Keratinocyte (primary cell): ENCODE results near the gene SEL1L3. TPM values are rescaled to one million over a fixed set of nuclear protein-coding genes. Genes with fewer than 3 reads are reported as not detected.

Experiments
- DNase-seq: peaks from one replicate; pipeline ENCODE4 v3.0.0-alpha.2; 2011; ENCODE audit warnings: low read depth, missing footprints, low spot score
- FAIRE-seq: peaks from 2 replicates; lab custom pipeline; 2011; peaks lifted over from hg19 to GRCh38; lab: Jason Lieb, UNC
- H2AFZ ChIP-seq: 2 replicates; pipeline ENCODE4 v1.6.0; 2012; ENCODE audit warnings: low read length, control low read depth, inconsistent platforms; ENCODE audit not compliant: control insufficient read depth
- H3K27ac ChIP-seq: 2 replicates; pipeline ENCODE4 v1.5.1; 2011; ENCODE audit warnings: low read length; ENCODE audit not compliant: control insufficient read depth, insufficient read depth
- H3K27me3 ChIP-seq: 3 replicates; pipeline ENCODE4 v1.6.0; 2011; ENCODE audit warnings: low read length; ENCODE audit not compliant: control insufficient read depth, insufficient read depth; ENCODE audit errors: extremely low read depth
- H3K36me3 ChIP-seq, 2 experiments: 2 replicates in 1 of 2; 3 replicates in 1 of 2; pipeline ENCODE4 v1.5.1; 2011; ENCODE audit warnings: low read length in 2 of 2, mild to moderate bottlenecking in 1 of 2; ENCODE audit not compliant: control insufficient read depth in 2 of 2, insufficient read depth in 2 of 2; ENCODE audit errors: extremely low read depth in 1 of 2
- H3K4me1 ChIP-seq: 3 replicates; pipeline ENCODE4 v1.5.1; 2011; ENCODE audit warnings: low read length; ENCODE audit not compliant: control insufficient read depth, insufficient read depth; ENCODE audit errors: extremely low read depth
- H3K4me2 ChIP-seq: 3 replicates; pipeline ENCODE4 v1.6.0; 2011; ENCODE audit warnings: low read depth, low read length; ENCODE audit not compliant: control insufficient read depth, insufficient read depth; ENCODE audit errors: extremely low read depth
- H3K4me3 ChIP-seq, 3 experiments: fragments of 200-600 bp in 1 of 3; sonication (generic) in 1 of 3; 2 replicates in 2 of 3; 3 replicates in 1 of 3; pipeline ENCODE4 v1.5.1; 2011 to 2016; ENCODE audit warnings: low read length in 3 of 3, mild to moderate bottlenecking in 3 of 3, control low read depth in 2 of 3, inconsistent platforms in 1 of 3, low read depth in 1 of 3, mixed read lengths in 1 of 3, mixed run types in 1 of 3, moderate library complexity in 1 of 3; ENCODE audit not compliant: control insufficient read depth in 2 of 3, insufficient read depth in 2 of 3; ENCODE audit errors: extremely low read depth in 1 of 3
- H3K79me2 ChIP-seq: 2 replicates; pipeline ENCODE4 v1.6.0; 2012; ENCODE audit warnings: low read length; ENCODE audit not compliant: control insufficient read depth, insufficient read depth
- H3K9ac ChIP-seq: 3 replicates; pipeline ENCODE4 v1.6.0; 2011; ENCODE audit warnings: low read length; ENCODE audit not compliant: control insufficient read depth, insufficient read depth; ENCODE audit errors: extremely low read depth
- H3K9me1 ChIP-seq: 3 replicates; pipeline ENCODE4 v1.6.0; 2011; ENCODE audit warnings: low read length; ENCODE audit not compliant: control insufficient read depth, insufficient read depth; ENCODE audit errors: extremely low read depth
- H3K9me3 ChIP-seq: 2 replicates; pipeline ENCODE4 v1.5.1; 2012; ENCODE audit warnings: low read depth, low read length; ENCODE audit not compliant: control insufficient read depth
- H4K20me1 ChIP-seq: 3 replicates; pipeline ENCODE4 v1.6.0; 2011; ENCODE audit warnings: low read length; ENCODE audit not compliant: control insufficient read depth, insufficient read depth; ENCODE audit errors: extremely low read depth
- EZH2 ChIP-seq: IDR thresholded peaks from one replicate; pipeline ENCODE4 v1.6.1; 2012; ENCODE audit warnings: inconsistent platforms, mild to moderate bottlenecking, low read length, moderate library complexity
- dilution Hi-C: fragments of 300-500 bp; cut with MboI; formaldehyde crosslinking; loops from one replicate; pipeline ENCODE4 v1.7.0; 2020; ENCODE audit warnings: low sequenced_read_pairs; ENCODE audit not compliant: extremely low pct_ligation_motif_present
- polyA plus RNA-seq, 5 experiments: library from polyadenylated mRNA; depleted of rRNA in 3 of 5; stranded (reverse) in 3 of 5; stranded (forward) in 1 of 5; unstranded in 1 of 5; fragments of >200 nt; gene quantifications; 1 replicate in 1 of 5; 2 replicates in 3 of 5; 3 replicates in 1 of 5; pipeline versions ENCODE4 v1.2.1 to v1.2.3, GENCODE V29; 2011 to 2012; ENCODE audit warnings: missing spikeins in 2 of 5, low read depth in 1 of 5, low replicate concordance in 1 of 5
- TF ChIP-seq, protein P1 (sequence below), 3 experiments: IDR thresholded peaks in 1 of 3; conservative IDR thresholded peaks in 1 of 3; optimal IDR thresholded peaks in 1 of 3; 2 replicates in 2 of 3; 3 replicates in 1 of 3; pipeline versions ENCODE3 to v1.5.1; 2011; ENCODE audit warnings: low read length in 3 of 3, mild to moderate bottlenecking in 3 of 3, moderate library complexity in 2 of 3, control low read depth in 1 of 3, inconsistent platforms in 1 of 3; ENCODE audit not compliant: insufficient read depth in 2 of 3; ENCODE audit errors: extremely low read depth in 1 of 3

Gene SEL1L3
- polyA plus RNA-seq, 1 donor (not counting 4 experiments of a cell fraction or from before 2014, with no cell fraction given), result 67.9 TPM

DNA sequence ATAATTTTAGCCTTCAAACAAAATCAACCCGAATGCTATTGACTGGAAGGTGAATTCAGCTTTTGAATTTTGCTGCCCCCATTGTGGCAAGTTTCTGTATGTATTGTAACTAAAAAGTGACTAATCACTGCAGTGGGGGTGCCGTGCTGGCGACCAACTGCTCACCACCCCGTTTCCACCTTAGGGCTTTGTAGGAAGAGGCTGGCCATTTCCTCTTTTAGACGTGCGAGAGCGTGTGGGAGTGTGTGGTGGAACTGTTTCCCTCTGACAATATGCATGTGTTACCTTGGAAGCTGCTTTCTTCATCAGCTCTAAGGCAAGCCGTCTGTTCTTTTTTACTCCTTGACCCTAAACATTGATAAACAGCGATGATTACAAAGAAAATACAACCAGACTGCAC is 78.8 kb downstream of the SEL1L3 start:
- TF ChIP-seq, protein P1, sequence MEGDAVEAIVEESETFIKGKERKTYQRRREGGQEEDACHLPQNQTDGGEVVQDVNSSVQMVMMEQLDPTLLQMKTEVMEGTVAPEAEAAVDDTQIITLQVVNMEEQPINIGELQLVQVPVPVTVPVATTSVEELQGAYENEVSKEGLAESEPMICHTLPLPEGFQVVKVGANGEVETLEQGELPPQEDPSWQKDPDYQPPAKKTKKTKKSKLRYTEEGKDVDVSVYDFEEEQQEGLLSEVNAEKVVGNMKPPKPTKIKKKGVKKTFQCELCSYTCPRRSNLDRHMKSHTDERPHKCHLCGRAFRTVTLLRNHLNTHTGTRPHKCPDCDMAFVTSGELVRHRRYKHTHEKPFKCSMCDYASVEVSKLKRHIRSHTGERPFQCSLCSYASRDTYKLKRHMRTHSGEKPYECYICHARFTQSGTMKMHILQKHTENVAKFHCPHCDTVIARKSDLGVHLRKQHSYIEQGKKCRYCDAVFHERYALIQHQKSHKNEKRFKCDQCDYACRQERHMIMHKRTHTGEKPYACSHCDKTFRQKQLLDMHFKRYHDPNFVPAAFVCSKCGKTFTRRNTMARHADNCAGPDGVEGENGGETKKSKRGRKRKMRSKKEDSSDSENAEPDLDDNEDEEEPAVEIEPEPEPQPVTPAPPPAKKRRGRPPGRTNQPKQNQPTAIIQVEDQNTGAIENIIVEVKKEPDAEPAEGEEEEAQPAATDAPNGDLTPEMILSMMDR (optimal IDR thresholded peaks at IDR 0.05 in 1 of 3, IDR thresholded peaks at IDR 0.05 in 1 of 3, conservative IDR thresholded peaks at IDR 0.05 in 1 of 3; ENCODE audit: extremely low read depth in 1 of 3, insufficient read depth in 2 of 3, low read length in 3 of 3), result no peak
- no peak for TF ChIP-seq EZH2
- no peak overlapping the region for H3K4me3 ChIP-seq
- no peaks in the 10 kb centered on the region for H3K27me3 ChIP-seq
- H4K20me1 ChIP-seq, result no peaks in the 10 kb centered on the region
- H3K36me3 ChIP-seq, result peaks cover 9 to 11% of the 10 kb centered on the region in 2 experiments
- no peak overlapping the region for H3K9ac ChIP-seq
- H3K4me1 ChIP-seq, result peaks cover 13% of the 10 kb centered on the region
- no peaks in the 10 kb centered on the region for H3K9me3 ChIP-seq
- dilution Hi-C loops, result no loop called here
- H3K9me1 ChIP-seq, result no peaks in the 10 kb centered on the region
- no peak overlapping the region for H2AFZ ChIP-seq
- no peak overlapping the region for H3K27ac ChIP-seq
- DNase-seq, result no peak
- no peaks in the 10 kb centered on the region for H3K79me2 ChIP-seq
- no peak for FAIRE-seq
- no peak overlapping the region for H3K4me2 ChIP-seq

GRCh38 chr4:25783126-25783525 is 79.7 kb downstream of the SEL1L3 start:
- no peaks in the 10 kb centered on the region for H4K20me1 ChIP-seq
- DNase-seq (no peak), FAIRE-seq (peak; percentile 13)
- no peak overlapping the region for H3K9ac ChIP-seq
- no peak overlapping the region for H3K4me2 ChIP-seq
- no peaks in the 10 kb centered on the region for H3K79me2 ChIP-seq
- dilution Hi-C loops, result no loop called here
- H3K4me3 ChIP-seq, result no peak overlapping the region
- H3K9me3 ChIP-seq, result no peaks in the 10 kb centered on the region
- H3K36me3 ChIP-seq, result peaks cover 9 to 11% of the 10 kb centered on the region in 2 experiments
- no peak overlapping the region for H2AFZ ChIP-seq
- TF ChIP-seq, protein P1 (optimal IDR thresholded peaks at IDR 0.05 in 1 of 3, IDR thresholded peaks at IDR 0.05 in 1 of 3, conservative IDR thresholded peaks at IDR 0.05 in 1 of 3; ENCODE audit: extremely low read depth in 1 of 3, insufficient read depth in 2 of 3, low read length in 3 of 3), result no peak
- no peak for TF ChIP-seq EZH2
- H3K27ac ChIP-seq, result no peak overlapping the region
- H3K9me1 ChIP-seq, result no peaks in the 10 kb centered on the region
- no peaks in the 10 kb centered on the region for H3K27me3 ChIP-seq
- peaks cover 5% of the 10 kb centered on the region for H3K4me1 ChIP-seq
